ENCODE results near the gene CACNA1H.

Gene CACNA1H

GRCh38 chr16:1158456-1159324, 5.8 kb downstream of the CACNA1H start:
- DNase-seq (ENCODE audit: low read depth in 2 of 2): no peak

- DNase-seq (ENCODE audit: low read depth in 2 of 2): no peak
Observed at GRCh38 chr16:1159325-1159972, 6.5 kb downstream of the CACNA1H start.

- no peak for DNase-seq (ENCODE audit: low read depth in 2 of 2)
Observed at GRCh38 chr16:1159973-1160772, 7.3 kb downstream of the CACNA1H start.

- DNase-seq (ENCODE audit: low read depth in 2 of 2): no peak
Observed at GRCh38 chr16:1160773-1161348, 8.0 kb downstream of the CACNA1H start.

- no peak for DNase-seq (ENCODE audit: low read depth in 2 of 2)
Observed at GRCh38 chr16:1162701-1163566, 10.0 kb downstream of the CACNA1H start.

- no peak for DNase-seq (ENCODE audit: low read depth in 2 of 2)
Observed at GRCh38 chr16:1163567-1164055, 10.7 kb downstream of the CACNA1H start.

GRCh38 chr16:1164382-1164781, 11.5 kb downstream of the CACNA1H start:
- DNase-seq (ENCODE audit: low read depth in 2 of 2): no peak

GRCh38 chr16:1164975-1165374, 12.1 kb downstream of the CACNA1H start:
- no peak for DNase-seq (ENCODE audit: low read depth in 2 of 2)

- no peak for DNase-seq (ENCODE audit: low read depth in 2 of 2)
Observed at GRCh38 chr16:1165511-1165910, 12.6 kb downstream of the CACNA1H start.

- DNase-seq (ENCODE audit: low read depth in 2 of 2): no peak
Observed at GRCh38 chr16:1167276-1168107, 14.6 kb downstream of the CACNA1H start.

- no peak for DNase-seq (ENCODE audit: low read depth in 2 of 2)
Observed at GRCh38 chr16:1168837-1169236, 15.9 kb downstream of the CACNA1H start.

- DNase-seq (ENCODE audit: low read depth in 2 of 2): no peak
Observed at GRCh38 chr16:1169285-1170075, 16.6 kb downstream of the CACNA1H start.

- DNase-seq (ENCODE audit: low read depth in 2 of 2): no peak
Observed at GRCh38 chr16:1170076-1170418, 17.1 kb downstream of the CACNA1H start.

GRCh38 chr16:1171001-1171400, 18.1 kb downstream of the CACNA1H start:
- DNase-seq (ENCODE audit: low read depth in 2 of 2): no peak

- DNase-seq (ENCODE audit: low read depth in 2 of 2): no peak
Observed at GRCh38 chr16:1171854-1172428, 19.0 kb downstream of the CACNA1H start.

- no peak for DNase-seq (ENCODE audit: low read depth in 2 of 2)
Observed at GRCh38 chr16:1172651-1173050, 19.7 kb downstream of the CACNA1H start.

- no peak for DNase-seq (ENCODE audit: low read depth in 2 of 2)
Observed at GRCh38 chr16:1173788-1174451, 21.0 kb downstream of the CACNA1H start.

All from fibroblast of skin of left quadriceps (primary cell).